Left renal cortex interstitium (tissue), 4 donors: ENCODE results near the gene DLGAP1. TPM values are rescaled to one million over a fixed set of nuclear protein-coding genes. Genes with fewer than 3 reads are reported as not detected.

Source experiments
- DNase-seq, 4 donors: peaks; one replicate each; pipeline ENCODE4 v3.0.0-alpha.2; 2013; ENCODE audit warnings: low read depth in 4 of 4, low spot score in 2 of 4, missing footprints in 1 of 4
- polyA plus RNA-seq, 4 donors: library from polyadenylated mRNA; unstranded; fragments of 120-200 nt; gene quantifications; one replicate each; pipeline ENCODE4 v1.2.1, GENCODE V29; 2013; ENCODE audit not compliant: insufficient read length in 4 of 4

DLGAP1 gene
- polyA plus RNA-seq, 4 donors = 4.1 to 5.3 (median 4.9) TPM

DNA sequence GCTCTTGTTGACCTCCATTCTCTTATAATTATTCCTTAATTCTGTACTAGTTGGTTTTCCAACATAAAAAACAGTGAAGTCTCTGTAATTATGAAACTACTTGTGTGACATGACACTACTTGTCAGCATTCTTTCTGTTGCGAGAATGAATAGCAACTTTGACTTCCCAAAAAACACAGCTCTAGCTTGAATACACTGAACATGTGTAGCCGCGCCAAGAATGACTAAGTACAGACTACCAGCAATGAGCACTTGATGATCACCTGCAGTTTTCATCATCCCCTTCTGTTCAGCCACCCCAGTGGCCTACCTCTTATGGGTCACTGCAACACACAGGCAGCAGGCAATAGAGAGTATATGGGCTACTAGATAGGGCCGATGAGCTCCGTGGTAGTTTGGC lies 775.9 kb downstream of the DLGAP1 start:
- DNase-seq = no peak

DNA sequence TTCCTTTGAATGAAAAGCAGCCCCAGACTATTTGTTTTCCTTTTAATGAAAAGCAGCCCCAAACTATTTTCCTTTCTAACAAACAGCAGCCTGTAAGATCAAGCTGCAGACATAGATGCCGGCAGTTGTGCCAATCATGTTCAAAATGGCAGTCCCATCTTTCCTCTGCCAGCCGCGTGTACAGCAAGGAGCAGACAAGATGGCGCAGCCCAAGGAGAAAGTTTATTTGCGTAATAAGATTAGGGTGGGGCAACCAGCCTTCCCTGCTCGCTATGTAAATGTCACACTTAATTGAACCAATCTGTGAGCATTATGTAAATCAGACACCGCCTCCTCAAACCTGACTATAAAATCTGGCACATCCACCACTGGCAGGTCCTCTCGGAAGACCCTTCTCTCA lies 779.1 kb downstream of the DLGAP1 start:
- DNase-seq = no peak

- DNase-seq = no peak
These were observed 779.7 kb downstream of the DLGAP1 start for GRCh38 chr18:3675446-3675845.

GRCh38 chr18:3671176-3671575 lies 783.9 kb downstream of the DLGAP1 start:
- no peak for DNase-seq

- DNase-seq = no peak
These were observed 785.7 kb downstream of the DLGAP1 start for GRCh38 chr18:3669376-3669775.

GRCh38 chr18:3667255-3668137 lies 787.6 kb downstream of the DLGAP1 start:
- DNase-seq = no peak

DNA sequence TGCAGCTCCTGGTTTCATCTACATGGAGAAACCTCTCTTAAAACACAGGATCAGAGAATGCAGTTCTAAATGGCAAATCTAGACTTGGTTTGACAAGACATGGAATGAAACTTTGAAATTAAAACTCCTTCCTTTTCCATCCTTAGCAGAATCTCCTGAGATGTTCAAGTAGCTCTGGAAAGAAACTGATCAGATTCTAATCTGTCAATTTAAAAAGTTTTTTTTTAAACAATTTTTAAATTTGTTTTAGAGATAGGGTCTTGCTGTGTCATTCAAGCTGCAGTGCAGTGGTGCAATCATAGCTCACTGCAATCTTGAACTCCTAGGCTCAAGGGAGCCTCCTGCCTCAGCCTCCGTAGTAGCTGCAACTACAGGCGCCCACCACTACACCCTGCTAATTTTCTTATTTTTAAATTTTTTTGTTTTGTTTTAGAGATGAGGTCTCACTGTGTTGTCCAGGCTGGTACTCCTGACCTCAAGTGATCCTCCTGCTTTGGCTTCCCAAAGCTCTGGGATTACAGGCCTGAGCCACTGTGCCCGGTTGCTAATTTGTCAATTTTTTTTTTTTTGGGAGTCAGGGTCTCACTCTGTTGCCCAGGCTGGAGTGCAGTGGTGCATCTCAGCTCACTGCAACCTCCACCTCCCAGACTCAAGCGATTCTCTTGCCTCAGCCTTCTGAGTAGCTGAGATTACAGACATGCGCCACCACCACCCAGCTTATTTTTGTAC lies 788.4 kb downstream of the DLGAP1 start:
- no peak for DNase-seq

GRCh38 chr18:3665780-3666525 lies 789.2 kb downstream of the DLGAP1 start:
- DNase-seq = peak; percentile 64 to 81 (median 80)

GRCh38 chr18:3665204-3665603 lies 789.9 kb downstream of the DLGAP1 start:
- no peak for DNase-seq

- DNase-seq = no peak
These were observed 790.4 kb downstream of the DLGAP1 start for GRCh38 chr18:3664563-3665178.

DNA sequence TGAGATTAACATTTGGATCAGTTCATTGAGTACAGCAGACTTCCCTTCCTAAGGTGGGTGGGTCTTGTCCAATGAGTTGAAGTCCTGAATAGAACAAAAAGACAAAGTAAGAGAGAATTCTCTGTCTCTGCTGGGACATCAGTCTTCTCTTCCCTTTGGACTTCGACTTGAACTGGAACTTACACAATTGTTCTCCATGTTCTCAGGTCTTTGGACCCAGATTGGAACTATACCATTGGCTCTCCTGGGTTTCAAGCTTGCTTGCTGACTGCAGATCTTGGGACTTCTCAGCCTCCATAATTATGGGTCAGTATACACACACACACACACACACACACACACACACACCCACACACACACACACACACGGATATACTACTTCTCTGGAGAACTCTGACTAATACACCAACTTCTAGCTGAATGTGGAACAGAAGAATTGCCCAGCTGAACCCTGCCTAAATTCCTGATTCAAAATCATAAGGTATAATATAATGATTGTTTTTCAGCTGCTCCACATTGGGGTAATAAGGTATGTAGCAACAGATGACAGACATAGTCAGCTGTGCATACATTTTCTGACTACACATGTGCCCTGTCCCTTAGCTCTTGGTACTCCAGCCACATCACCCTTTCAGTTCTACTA lies 791.1 kb downstream of the DLGAP1 start:
- DNase-seq = no peak

- no peak for DNase-seq
These were observed 793.1 kb downstream of the DLGAP1 start for GRCh38 chr18:3661989-3662388.

DNA sequence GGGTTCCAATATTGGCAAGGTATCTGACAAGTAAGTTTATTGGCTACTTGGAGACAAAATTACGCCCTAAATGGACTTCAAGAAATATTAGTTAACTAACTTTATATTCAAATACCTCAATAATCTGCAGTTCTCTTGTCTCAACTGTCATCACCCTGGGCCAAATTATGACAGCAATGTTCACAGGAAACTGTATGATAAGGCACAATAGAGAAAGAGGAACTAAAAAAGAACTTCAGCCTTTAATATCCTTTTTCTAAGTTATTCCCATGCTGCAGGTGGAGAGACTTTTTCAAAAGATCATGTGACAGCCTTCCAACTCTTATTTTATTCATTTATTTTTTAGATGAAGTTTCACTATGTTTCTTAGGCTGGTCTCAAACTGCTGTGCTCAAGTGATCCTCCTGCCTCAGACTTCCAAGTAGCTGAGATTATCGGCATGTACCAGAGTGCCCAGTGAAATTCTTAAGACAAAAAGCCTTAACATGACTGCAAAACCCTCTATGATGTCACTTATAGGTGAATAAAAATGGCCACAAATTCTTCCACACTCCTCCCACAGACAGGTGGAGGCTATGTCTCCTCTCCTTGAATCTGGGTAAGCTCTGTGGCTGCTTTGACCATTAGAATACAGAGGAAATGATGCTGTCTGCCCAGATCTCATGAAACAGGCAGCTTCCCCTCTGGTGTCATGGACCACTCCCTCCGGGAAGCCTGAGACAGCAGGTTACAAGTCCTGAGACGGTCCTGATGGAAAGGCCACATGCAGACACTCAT lies 794.2 kb downstream of the DLGAP1 start:
- no peak for DNase-seq

- DNase-seq = no peak
These were observed 796.6 kb downstream of the DLGAP1 start for GRCh38 chr18:3658529-3658928.

- no peak for DNase-seq
These were observed 799.7 kb downstream of the DLGAP1 start for GRCh38 chr18:3655254-3656050.

DNA sequence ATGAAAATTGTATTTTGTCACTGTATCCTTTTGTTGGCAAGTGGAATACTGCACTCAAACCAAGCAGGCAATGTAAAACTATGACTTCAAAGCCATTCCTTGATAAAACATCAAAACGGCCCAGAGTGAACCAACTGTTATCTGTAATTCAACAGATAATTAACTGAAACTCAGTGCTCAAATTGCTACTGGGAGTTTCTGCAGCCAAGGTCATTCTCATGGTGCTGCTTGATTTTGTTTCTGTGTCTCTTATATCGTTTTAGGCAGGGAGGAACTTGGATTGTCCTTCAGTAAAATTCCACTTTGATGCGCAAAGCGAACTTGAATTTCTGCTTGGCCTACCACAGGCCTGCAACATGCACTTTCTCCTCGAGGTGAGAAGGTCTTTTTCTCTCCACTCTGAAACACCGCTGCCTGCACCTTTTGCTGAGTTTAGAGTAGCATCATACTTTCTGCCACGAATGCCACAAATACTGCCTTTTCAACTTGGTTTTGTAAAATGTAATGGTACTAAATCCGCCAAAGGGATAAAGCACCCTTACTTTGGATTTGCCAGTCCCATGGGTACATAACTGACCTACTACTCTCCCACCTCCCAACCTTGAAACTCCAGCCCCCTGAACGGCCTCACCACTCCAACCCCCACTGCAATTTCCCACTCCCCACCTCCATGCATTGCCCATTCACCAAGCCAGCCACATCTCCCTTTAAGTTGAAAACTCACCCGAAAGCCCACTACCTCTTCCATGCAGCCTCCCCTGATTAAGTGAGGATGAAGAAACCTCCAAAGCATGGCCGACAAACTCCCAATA lies 800.5 kb downstream of the DLGAP1 start:
- no peak for DNase-seq

- no peak for DNase-seq
These were observed 801.2 kb downstream of the DLGAP1 start for GRCh38 chr18:3653851-3654441.
